HG02588 (cell line): ENCODE measurements around the gene ARID3C.
"Not testable (repeated sequence)": the region's sequence is repeated elsewhere in the genome, so short reads cannot be mapped to it uniquely, and the experiment has no call there.

Experiments
- ATAC-seq: cut with Tn5 transposase; IDR thresholded peaks from one replicate; pipeline ENCODE4 v1.9.1; 2021; ENCODE audit warnings: mild to moderate bottlenecking, moderate library complexity; ENCODE audit not compliant: unreplicated experiment

Gene ARID3C

GRCh38 chr9:34652602-34653000 is 23.7 kb upstream of the ARID3C start:
- ATAC-seq, result no peak

GRCh38 chr9:34651876-34652601 is 23.2 kb upstream of the ARID3C start, which contains the start of gene IL11RA:
Gene IL11RA (plus strand): TSS chr9:34652185. CDS start chr9:34655218, 3,033 bp downstream.
- no peak for ATAC-seq

- no peak for ATAC-seq
Measured at GRCh38 chr9:34651321-34651720, 22.5 kb upstream of the ARID3C start.

- ATAC-seq, result no peak
Measured at GRCh38 chr9:34650816-34651215, 21.9 kb upstream of the ARID3C start.

- no peak for ATAC-seq
Measured at GRCh38 chr9:34648673-34649072, 19.8 kb upstream of the ARID3C start.

GRCh38 chr9:34647651-34648050 is 18.8 kb upstream of the ARID3C start:
- no peak for ATAC-seq

GRCh38 chr9:34647084-34647403 is 18.2 kb upstream of the ARID3C start:
- no peak for ATAC-seq

GRCh38 chr9:34646211-34647083 is 17.6 kb upstream of the ARID3C start, which contains the start of gene GALT:
Gene GALT (plus strand): TSS chr9:34646675. CDS start chr9:34646705, 30 bp downstream.
- ATAC-seq, result peak; percentile 84

GRCh38 chr9:34644766-34645314 is 16.0 kb upstream of the ARID3C start:
- ATAC-seq, result no peak

- no peak for ATAC-seq
Measured at GRCh38 chr9:34642679-34643078, 13.8 kb upstream of the ARID3C start.

- not testable (repeated sequence) for ATAC-seq
Measured at GRCh38 chr9:34639322-34639721, 10.5 kb upstream of the ARID3C start.

- ATAC-seq, result no peak
Measured at GRCh38 chr9:34638138-34638445, 9.2 kb upstream of the ARID3C start.

- ATAC-seq, result peak; percentile 90
Measured at GRCh38 chr9:34637356-34638137, 8.7 kb upstream of the ARID3C start, which contains the start of gene SIGMAR1. Gene SIGMAR1 (minus strand): TSS chr9:34637787. CDS start chr9:34637697, 90 bp downstream.

GRCh38 chr9:34636791-34637355 is 8.0 kb upstream of the ARID3C start:
- ATAC-seq, result no peak

GRCh38 chr9:34635556-34635955 is 6.7 kb upstream of the ARID3C start:
- no peak for ATAC-seq

GRCh38 chr9:34634551-34635248 is 5.8 kb upstream of the ARID3C start:
- no peak for ATAC-seq

GRCh38 chr9:34633851-34634550 is 5.1 kb upstream of the ARID3C start:
- ATAC-seq, result no peak

GRCh38 chr9:34633166-34633565 is 4.3 kb upstream of the ARID3C start:
- no peak for ATAC-seq

- ATAC-seq, result no peak
Measured at GRCh38 chr9:34630402-34631154, 1.7 kb upstream of the ARID3C start.
